Measurements from ENCODE around the gene CNIH3.
"Not testable (repeated sequence)": the region's sequence is repeated elsewhere in the genome, so short reads cannot be mapped to it uniquely, and the experiment has no call there.

CNIH3 gene

GRCh38 chr1:224615861-224616755 is at the start of gene CNIH3:
TSS of gene CNIH3 (plus strand) at chr1:224616317. CDS start at chr1:224617175, 858 bp downstream.
- DNase-seq, result peak; percentile 65

DNA sequence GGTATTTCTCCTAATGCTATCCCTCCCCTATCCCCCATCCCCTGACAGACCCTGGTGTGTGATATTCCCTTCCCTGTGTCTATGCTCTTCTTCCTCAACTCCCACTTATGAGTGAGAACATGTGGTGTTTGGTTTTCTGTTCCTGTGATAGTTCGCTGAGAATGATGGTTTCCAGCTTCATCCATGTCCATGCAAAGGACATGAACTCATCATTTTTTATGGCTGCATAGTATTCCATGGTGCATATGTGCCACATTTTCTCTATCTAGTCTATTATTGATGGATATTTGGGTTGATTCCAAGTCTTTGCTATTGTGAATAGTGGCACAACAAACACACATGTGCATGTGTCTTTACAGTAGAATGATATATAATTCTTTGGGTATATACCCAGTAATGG is 49.6 kb upstream of the CNIH3 start:
- DNase-seq, result not testable (repeated sequence)

- DNase-seq, result no peak
These were observed 46.8 kb upstream of the CNIH3 start for GRCh38 chr1:224569276-224569675.

GRCh38 chr1:224571975-224572374 is 44.1 kb upstream of the CNIH3 start:
- not testable (repeated sequence) for DNase-seq

GRCh38 chr1:224579526-224579925 is 36.6 kb upstream of the CNIH3 start:
- DNase-seq, result no peak

DNA sequence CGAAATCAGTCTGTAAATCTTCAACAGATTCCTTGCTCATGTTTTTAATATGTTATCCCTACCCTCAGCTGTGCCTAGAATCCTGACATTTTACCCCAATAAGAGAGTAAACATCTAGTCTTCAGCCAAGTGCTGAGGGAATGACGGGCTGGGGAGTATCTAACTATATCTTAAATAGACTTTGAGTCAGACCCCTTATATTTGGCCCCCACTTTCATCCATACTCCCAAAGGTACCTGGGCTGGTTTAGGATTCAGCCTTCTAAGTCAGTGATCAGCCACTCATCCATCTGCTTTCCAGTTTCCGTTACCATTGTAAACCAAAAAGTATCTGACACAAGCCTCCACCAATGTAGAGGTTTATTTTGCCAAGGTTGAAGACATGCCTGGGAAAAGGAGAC is 36.1 kb upstream of the CNIH3 start:
- DNase-seq, result no peak

DNA sequence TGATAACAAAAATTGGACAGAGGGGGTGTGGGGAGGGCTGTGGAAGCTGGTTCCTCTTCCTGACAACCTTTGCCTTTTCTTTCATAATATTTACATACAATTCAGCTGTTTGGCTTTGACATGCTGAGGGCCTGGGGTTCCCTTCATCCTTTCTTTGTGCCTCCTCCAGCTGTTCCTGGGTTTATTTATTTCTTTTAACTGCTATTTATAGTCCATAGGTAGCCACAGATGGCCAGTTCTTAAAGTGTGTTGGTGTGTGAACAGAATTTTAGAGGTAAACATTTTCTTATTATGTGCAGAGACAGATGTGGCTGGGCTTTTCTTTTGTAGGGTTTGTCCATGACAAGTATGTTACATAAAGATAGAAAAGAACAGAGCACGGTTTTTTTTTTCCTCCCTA is 34.1 kb upstream of the CNIH3 start:
- peak; percentile 46 for DNase-seq

- DNase-seq, result no peak
These were observed 32.3 kb upstream of the CNIH3 start for GRCh38 chr1:224583774-224584173.

DNA sequence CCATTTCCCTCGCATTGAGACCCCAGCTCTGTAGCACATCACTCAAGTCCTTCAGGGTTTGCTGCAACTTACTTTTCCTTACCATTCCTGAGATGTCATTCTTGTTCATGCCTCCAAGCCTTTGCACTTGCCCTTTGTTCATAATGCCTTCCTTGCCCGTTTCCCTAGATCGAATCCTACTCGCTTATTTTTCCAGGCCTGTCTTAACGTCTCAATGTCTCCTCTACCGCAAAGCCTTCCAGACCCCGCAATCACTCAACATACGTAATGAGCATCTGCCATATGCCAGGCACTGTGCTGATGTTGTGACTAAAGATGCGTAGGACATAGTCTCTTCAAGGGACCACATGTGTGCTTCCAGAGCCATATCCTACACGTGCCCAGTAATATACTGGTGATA is 31.1 kb upstream of the CNIH3 start:
- no peak for DNase-seq

GRCh38 chr1:224587051-224587450 is 29.1 kb upstream of the CNIH3 start:
- no peak for DNase-seq

- DNase-seq, result no peak
These were observed 27.6 kb upstream of the CNIH3 start for GRCh38 chr1:224588515-224588914.

DNA sequence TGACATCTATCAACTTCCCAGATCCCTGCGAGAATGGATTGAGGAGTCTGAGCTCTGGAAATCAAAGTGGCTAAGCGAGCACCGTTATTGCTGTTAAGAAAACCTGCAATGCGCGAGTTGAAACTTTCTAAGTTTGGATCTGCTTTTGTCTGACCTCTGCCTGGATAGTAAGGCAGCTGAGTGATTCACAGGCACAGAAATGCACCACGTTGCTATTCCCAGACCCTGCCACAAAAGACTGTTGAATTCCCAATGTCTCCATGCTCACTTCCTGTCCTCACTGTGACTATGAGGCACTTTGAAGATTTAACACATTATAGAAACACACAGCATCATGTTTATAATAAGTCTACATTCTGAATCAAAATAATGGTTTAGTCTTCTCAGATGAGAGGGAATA is 27.1 kb upstream of the CNIH3 start:
- DNase-seq, result no peak

- no peak for DNase-seq
These were observed 24.8 kb upstream of the CNIH3 start for GRCh38 chr1:224591326-224591725.

DNA sequence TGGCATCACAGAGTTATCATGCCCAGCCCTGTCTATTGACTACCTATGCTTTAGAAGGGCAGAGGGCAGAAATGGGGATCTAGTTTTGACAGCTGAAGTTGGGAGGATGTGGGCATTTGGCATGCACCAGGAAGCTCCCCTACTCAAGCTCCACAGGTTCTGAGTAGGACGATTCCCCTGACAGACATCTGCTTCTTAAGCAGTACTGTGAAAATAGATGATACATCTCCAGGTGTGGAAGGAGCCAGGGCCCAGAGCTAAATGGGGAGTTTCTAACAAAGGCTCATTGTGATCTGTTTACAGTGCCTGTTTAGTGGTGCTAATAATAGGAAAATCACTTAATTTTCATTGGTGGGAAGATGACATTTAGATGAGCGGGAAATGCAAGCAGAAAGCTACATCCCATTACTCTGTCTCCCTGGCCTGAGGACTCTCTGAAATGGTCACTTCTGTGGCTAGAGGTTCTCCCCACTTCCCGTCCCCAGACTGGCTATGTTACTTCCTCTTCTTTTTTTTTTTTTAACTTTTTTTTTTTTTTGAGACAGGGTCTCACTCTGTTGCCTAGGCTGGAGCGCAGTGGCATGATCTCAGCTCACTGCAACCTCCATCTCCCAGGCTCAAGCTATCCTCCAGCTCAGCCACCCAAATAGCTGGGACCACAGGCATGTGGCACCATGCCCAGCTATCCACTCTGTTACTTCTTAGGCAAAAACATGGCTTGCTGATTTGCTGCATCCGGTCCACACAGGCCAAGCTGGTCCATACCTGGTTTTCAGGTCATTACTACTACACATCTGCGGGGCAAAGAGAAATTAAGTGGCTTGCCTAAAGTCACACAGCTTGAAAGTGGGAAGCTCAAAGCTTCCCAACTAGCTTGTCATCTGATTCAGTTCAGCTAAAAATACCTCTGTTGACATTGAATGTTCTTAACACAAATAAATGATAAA is 23.2 kb upstream of the CNIH3 start:
- DNase-seq, result no peak

DNA sequence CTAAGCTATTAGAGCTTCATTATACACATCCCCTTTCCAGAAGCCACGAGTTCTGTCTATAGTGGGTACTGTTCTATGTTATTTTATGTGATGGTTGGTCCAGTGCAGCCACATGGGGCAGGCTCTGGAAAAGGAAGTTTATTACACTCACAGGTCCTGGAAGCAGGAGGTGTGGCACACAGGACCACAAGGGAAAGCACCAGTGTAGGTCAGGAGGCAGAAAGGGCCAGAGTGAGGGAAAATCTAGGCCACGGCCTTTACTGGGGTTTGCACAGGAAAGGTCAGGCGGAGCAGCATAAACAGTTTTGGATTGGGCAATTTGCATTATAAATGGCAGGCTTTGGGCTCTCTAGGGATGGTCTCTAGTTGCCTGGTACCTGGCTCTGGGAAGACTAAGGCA is 21.8 kb upstream of the CNIH3 start:
- DNase-seq, result no peak

DNA sequence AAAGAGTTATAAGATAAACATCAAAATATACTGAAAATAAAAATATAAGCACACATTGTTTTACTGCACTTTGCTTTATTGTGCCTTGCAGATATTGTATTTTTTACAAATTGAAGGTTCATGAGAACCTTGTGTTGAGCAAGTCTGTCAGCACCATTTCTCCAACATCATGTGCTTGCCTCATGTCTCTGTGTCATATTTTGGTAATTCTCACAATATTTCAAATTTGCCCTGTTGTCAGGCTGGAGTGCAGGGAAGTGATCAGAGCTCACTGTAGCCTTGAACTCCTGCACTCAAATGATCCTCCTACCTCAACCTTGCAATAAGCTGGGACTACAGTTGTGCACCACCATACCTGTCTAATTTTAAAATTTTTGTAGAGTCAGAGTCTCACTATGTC is 21.3 kb upstream of the CNIH3 start:
- no peak for DNase-seq

DNA sequence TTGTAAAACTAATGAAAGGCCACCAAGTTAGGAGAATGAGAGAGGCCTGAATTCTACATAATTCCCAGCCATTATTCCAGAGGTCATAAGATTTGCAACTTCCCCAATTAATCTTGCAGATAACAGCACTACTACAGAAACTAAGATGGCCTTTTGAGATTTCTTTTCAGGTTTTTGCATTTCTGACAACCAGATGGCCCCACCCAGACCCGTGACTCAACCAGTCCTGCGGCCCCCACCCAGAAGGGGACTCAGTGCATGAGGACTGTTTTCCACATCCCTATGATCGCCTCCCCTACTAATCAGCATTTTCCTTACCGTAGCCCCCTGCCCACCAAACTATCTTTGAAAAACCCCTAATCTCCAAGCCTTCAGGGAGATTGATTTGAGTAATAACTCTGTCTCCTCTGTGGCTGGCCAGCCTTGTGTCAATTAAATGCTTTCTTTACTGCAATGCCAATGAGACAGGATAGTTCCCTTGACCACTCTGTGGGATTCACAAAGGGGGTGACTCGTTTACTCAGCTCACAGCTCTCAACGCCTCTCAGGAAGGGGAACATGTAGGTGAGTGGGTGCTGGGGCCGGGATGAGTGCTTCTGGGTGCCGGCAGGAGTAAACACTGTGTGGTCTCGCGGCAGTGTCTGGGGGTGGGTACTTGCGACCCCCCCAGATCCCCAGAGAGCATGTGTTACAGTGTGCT is 10.5 kb upstream of the CNIH3 start:
- DNase-seq, result no peak

DNA sequence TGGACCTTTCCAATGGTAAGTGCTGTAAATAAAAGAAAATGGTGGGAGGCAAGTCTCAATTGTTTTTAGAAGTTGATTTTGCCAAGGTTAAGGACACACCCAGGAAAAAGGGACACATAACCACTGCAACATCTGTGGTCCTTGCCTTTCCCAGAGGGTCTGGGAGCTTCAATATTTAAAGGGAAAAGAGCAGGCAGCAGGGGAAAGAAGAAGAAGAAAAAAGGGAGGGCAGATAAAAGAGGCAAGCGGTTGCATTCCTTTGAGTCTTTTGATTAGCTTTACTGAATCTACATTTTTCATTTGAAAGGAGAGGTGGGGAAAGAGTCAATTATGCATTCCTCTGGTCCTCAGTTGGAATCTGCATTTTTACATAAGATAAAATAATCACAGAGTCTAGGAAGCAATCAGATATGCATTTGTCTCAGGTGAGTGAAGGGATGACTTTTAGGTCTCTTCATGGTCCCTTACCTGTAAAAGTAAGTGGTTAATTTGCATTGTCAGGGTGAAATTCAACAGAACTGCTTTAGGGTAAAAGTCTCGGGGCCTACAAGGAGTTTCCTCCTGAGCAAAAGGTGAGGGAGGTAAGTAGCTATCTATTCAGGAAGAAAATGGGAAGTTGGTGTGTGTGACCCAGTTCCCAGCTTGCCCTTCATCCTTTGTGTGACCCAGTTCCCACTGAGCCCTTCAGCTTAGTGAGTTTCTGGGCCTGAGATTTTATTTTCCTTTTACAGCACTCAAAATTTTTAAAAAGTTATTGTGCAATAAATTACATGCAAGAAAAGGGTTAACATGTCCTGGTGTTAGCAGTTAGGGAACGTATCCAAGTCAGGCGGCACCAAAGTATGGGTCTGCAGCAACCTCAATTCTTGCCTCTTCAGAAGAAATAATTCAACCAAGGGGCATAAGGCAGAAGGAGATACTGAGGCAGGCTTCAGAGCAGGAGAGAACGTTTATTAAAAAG is 8.6 kb upstream of the CNIH3 start:
- no peak for DNase-seq

DNA sequence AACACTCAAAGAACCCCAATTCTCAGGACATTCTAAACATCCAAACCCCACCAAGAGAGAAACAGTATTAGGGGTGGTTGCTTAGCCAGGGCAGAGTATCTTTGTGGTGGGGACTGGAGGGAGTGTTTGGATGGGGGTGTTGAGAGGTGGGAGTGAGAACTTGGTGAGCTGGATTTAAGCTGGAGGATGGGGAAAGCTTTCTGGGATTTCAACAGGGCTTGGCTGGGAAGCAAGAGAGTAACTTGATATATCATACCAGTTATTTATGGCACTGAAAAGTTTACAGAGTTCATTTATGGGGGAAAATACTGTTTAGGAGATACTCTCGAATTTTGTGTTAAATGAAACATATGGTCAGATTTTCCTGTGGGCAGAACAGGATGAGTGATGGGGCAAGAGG is 6.8 kb upstream of the CNIH3 start:
- no peak for DNase-seq

GRCh38 chr1:224612246-224612645 is 3.9 kb upstream of the CNIH3 start:
- no peak for DNase-seq

- no peak for DNase-seq
These were observed 2.6 kb upstream of the CNIH3 start for GRCh38 chr1:224613486-224613885.

Data from DMS153 (cell line).